Measurements from ENCODE around the gene RESF1.

Gene RESF1, protein sequence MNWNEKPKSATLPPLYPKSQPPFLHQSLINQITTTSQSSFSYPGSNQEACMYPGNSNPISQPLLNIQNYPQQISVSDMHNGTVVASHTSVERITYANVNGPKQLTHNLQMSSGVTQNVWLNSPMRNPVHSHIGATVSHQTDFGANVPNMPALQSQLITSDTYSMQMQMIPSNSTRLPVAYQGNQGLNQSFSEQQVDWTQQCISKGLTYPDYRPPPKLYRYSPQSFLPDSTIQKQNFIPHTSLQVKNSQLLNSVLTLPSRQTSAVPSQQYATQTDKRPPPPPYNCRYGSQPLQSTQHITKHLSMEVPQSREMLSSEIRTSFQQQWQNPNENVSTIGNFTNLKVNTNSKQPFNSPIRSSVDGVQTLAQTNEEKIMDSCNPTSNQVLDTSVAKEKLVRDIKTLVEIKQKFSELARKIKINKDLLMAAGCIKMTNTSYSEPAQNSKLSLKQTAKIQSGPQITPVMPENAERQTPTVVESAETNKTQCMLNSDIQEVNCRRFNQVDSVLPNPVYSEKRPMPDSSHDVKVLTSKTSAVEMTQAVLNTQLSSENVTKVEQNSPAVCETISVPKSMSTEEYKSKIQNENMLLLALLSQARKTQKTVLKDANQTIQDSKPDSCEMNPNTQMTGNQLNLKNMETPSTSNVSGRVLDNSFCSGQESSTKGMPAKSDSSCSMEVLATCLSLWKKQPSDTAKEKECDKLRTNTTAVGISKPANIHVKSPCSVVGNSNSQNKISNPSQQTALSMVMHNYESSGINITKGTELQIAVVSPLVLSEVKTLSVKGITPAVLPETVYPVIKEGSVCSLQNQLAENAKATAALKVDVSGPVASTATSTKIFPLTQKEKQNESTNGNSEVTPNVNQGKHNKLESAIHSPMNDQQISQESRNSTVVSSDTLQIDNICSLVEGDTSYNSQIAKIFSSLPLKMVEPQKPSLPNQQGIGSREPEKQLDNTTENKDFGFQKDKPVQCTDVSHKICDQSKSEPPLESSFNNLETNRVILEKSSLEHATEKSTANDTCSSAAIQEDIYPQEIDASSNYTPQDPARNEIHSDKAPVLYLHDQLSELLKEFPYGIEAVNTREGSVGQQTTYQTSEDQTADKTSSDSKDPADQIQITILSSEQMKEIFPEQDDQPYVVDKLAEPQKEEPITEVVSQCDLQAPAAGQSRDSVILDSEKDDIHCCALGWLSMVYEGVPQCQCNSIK (N-terminal part only)

DNA sequence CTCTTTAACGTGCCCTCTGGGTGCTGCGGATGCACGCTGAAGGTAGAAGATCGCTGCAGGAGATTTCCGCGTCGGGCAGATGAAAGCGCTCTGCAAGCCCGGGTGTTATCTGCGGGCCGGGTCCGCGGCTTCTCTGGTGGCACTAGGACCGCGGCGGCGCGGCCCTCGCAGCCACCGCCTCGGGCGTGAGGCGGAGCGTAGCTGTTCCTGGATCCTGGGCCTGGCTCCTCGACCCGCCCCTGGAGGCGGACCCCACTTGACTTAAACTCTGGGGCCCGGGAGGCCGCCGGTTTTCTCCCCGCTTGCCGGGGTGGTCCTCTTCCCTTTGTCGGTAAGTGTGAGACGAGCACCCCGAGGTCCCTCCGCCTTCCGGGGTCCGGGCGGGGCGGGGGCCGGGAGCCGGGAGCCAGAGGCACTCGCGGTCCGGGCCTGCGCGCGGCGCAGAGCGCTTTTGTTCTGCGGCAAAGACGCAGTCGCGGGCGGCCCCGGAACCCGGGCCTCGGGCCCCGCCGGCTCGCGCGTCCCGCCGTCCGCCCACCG is at the start of gene RESF1:
Gene RESF1 (plus strand): TSS at position 255 of the 540 bp plus-strand sequence. CDS start 21,541 bp downstream, outside the sequence.
- TF ChIP-seq, protein P1, sequence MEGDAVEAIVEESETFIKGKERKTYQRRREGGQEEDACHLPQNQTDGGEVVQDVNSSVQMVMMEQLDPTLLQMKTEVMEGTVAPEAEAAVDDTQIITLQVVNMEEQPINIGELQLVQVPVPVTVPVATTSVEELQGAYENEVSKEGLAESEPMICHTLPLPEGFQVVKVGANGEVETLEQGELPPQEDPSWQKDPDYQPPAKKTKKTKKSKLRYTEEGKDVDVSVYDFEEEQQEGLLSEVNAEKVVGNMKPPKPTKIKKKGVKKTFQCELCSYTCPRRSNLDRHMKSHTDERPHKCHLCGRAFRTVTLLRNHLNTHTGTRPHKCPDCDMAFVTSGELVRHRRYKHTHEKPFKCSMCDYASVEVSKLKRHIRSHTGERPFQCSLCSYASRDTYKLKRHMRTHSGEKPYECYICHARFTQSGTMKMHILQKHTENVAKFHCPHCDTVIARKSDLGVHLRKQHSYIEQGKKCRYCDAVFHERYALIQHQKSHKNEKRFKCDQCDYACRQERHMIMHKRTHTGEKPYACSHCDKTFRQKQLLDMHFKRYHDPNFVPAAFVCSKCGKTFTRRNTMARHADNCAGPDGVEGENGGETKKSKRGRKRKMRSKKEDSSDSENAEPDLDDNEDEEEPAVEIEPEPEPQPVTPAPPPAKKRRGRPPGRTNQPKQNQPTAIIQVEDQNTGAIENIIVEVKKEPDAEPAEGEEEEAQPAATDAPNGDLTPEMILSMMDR (IDR thresholded peaks at IDR 0.05): no peak

DNA sequence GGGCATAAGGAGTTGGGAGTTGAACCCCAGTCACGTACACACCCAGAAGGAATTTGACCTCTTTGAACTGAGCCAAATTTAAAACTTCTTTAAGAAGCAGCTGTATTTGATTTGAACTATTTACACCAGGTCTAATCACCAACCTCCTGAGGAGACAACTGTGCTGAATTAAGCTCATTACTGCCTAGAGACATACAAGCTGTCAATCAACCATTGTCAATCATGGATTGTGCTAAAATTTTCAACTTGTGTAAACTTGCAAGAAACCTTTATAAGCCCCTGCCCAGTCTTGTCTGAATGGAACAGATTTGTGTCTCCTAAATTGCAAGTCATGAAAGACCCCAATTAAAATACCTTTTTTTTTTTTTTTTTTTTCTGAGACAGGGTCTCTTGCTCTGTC is 44.3 kb upstream of the RESF1 start:
- TF ChIP-seq, protein P1 (IDR thresholded peaks at IDR 0.05): no peak

DNA sequence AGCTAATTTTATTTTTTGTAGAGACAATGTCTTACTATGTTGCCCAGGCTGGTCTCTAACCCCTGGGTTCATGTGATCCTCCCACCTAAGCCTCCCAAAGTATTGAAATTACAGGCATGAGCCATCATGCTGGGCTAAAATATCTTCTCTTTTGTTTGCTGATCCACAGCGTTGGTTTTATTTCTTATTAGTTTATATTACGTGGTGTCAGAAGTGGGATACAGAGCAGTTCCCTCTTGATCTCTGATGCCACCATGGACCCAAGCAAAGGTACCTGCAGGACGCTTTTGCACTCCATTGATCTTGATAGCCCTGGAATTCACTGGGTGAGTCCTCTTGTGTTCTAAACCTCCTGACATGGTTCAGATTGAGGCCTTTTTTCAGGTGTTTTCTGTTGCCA is 43.8 kb upstream of the RESF1 start:
- TF ChIP-seq, protein P1 (IDR thresholded peaks at IDR 0.05): no peak

DNA sequence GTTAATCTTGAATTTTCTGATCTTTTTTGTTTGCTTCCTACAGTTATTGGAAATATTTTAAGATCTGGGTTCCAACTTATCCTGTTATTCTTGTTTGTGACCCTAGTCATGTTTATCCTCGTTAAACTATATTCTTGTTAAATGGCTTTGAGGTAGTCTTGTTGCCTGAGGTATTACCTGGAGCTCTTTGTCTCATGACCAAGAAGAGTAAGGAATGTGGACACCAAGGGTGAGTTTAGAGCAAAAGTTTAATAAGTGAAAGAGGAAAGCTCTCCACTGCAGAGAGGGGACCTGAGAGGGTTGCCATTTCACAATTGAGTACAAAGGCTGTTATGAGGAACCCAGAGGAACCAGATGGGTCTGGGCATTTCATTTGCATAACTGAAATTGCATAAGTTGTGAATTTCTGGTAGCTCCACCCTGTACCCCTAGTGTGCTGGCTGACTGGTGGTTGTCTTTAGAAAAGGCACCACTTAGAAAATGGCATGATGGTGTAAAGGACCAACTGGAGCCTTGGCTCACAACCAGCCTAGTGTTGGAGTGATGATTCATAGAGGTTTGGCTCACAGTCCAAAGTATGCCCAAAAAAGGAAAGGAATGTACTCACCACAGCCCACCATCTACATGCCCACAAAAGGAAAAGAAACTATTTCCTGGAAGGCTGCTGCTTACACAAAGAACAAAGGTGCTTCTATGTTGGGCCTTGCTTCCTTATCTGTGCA is 36.7 kb upstream of the RESF1 start:
- TF ChIP-seq, protein P1 (IDR thresholded peaks at IDR 0.05): no peak

DNA sequence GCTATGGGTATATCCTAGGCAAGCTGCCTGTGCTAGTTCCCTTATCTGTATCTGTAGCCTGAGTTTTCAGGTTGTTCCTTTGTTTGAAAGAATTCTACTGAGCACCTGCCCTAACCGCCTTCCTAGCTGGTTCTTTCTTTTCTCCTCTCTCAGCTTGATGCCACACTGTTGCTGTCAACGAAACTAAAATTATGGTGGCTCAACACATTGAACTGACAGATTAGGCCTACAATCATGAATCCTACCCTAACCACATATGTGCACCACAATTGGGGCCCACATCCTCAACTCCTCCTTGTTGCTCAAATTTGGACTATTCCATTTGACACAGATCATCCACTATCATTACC is 36.2 kb upstream of the RESF1 start:
- TF ChIP-seq, protein P1 (IDR thresholded peaks at IDR 0.05): no peak

DNA sequence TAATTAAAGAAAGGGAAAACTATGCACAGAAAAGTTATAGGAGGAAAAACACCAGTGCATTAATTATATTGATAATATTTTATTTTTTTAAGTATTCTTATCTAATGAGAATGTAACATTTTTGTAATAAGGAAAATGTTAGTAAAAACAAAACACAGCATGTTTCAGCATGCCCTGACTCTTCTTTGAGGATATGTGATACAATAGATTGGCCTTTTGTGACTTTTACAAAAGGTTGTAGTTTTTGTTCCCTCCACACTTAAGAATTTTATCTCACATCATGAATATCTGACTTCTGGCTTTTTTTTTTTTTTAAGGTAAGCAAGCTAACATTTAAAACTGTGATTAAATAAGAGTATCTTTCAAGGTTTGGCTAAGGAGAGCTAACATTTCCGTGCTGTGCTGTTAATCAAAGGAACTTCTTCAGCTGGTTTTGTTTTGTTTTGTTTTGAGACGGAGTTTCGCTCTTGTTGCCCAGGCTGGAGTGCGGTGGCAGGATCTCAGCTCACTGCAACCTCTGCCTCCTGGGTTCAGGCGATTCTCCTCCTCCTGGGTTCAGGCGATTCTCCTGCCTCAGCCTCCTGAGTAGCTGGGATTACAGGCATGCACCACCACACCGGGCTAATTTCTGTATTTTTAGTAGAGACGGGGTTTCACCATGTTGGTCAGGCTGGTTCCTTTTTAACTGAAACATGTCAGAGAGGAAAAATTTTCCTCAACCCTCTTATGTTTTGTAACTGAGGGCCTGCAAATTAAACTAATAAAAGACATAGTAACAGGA is 30.8 kb upstream of the RESF1 start:
- TF ChIP-seq, protein P1 (IDR thresholded peaks at IDR 0.05): no peak
